Nephron (organoid): ENCODE measurements around the gene HMHB1.

Experiments
- H3K27ac Mint-ChIP-seq, 3 experiments: 2 replicates each; pipeline ENCODE4 v1.8.0; 2020; ENCODE audit warnings: mixed read lengths in 3 of 3, mild to moderate bottlenecking in 2 of 3, moderate library complexity in 1 of 3
- H3K27me3 Mint-ChIP-seq: 2 replicates; pipeline ENCODE4 v1.8.0; 2021; ENCODE audit warnings: low read depth, mild to moderate bottlenecking, moderate library complexity, mixed read lengths
- H3K36me3 Mint-ChIP-seq: 2 replicates; pipeline ENCODE4 v1.8.0; 2020; ENCODE audit warnings: low read depth, mixed read lengths
- H3K4me1 Mint-ChIP-seq: 2 replicates; pipeline ENCODE4 v1.8.0; 2020; ENCODE audit warnings: mixed read lengths
- H3K4me3 Mint-ChIP-seq, 3 experiments: 2 replicates each; pipeline ENCODE4 v1.8.0; 2020; ENCODE audit warnings: mild to moderate bottlenecking in 3 of 3, mixed read lengths in 3 of 3, moderate library complexity in 2 of 3
- H3K9me3 Mint-ChIP-seq: 2 replicates; pipeline ENCODE4 v1.8.0; 2020; ENCODE audit warnings: mixed read lengths
- CTCF ChIP-seq, 3 experiments: fragments of 200-600 bp; sonication (generic); IDR thresholded peaks; one replicate each; pipeline ENCODE4 v1.5.0; 2021; ENCODE audit warnings: antibody characterized with exemption in 3 of 3; ENCODE audit not compliant: unreplicated experiment in 3 of 3

Gene HMHB1

GRCh38 chr5:143812085-143812705, at the start of gene HMHB1:
Gene HMHB1 (plus strand): TSS chr5:143812161.
- Mint-ChIP-seq H3K4me1 (peaks cover 4% of the 10 kb centered on the region), H3K27me3 (peaks cover 4% of the 10 kb centered on the region), H3K9me3 (peaks cover 9% of the 10 kb centered on the region), H3K27ac (peak within 1 kb of the TSS in 1 of 3 experiments; percentile 68), H3K4me3 (no peak within 1 kb of the TSS), H3K36me3 (no peaks in the 10 kb centered on the region)
- TF ChIP-seq CTCF (IDR thresholded peaks at IDR 0.05; ENCODE audit: unreplicated experiment in 3 of 3) = no peak

- Mint-ChIP-seq H3K9me3 (peaks cover 5% of the 10 kb centered on the region), H3K4me3 (no peak overlapping the region), H3K27me3 (no peaks in the 10 kb centered on the region), H3K27ac (no peak overlapping the region), H3K36me3 (no peaks in the 10 kb centered on the region), H3K4me1 (peaks cover 30% of the 10 kb centered on the region)
- no peak for TF ChIP-seq CTCF (IDR thresholded peaks at IDR 0.05; ENCODE audit: unreplicated experiment in 3 of 3)
Observed at GRCh38 chr5:143762636-143763220, 49.2 kb upstream of the HMHB1 start.

- H3K4me1 Mint-ChIP-seq = peaks cover 30% of the 10 kb centered on the region
- no peaks in the 10 kb centered on the region for H3K36me3 Mint-ChIP-seq
- TF ChIP-seq CTCF (IDR thresholded peaks at IDR 0.05; ENCODE audit: unreplicated experiment in 3 of 3) = no peak
- H3K27me3 Mint-ChIP-seq = no peaks in the 10 kb centered on the region
- H3K9me3 Mint-ChIP-seq = peaks cover 5% of the 10 kb centered on the region
- H3K27ac Mint-ChIP-seq = no peak overlapping the region
- H3K4me3 Mint-ChIP-seq = no peak overlapping the region
Observed at GRCh38 chr5:143767162-143767561, 44.8 kb upstream of the HMHB1 start.

- H3K27ac Mint-ChIP-seq = no peak overlapping the region
- H3K36me3 Mint-ChIP-seq = no peaks in the 10 kb centered on the region
- H3K4me1 Mint-ChIP-seq = peaks cover 30% of the 10 kb centered on the region
- no peaks in the 10 kb centered on the region for H3K27me3 Mint-ChIP-seq
- no peak overlapping the region for H3K4me3 Mint-ChIP-seq
- TF ChIP-seq CTCF (IDR thresholded peaks at IDR 0.05; ENCODE audit: unreplicated experiment in 3 of 3) = no peak
- H3K9me3 Mint-ChIP-seq = no peaks in the 10 kb centered on the region
Observed at GRCh38 chr5:143769026-143769786, 42.8 kb upstream of the HMHB1 start.

GRCh38 chr5:143770450-143770849, 41.5 kb upstream of the HMHB1 start:
- H3K4me3 Mint-ChIP-seq = no peak overlapping the region
- H3K36me3 Mint-ChIP-seq = no peaks in the 10 kb centered on the region
- H3K9me3 Mint-ChIP-seq = no peaks in the 10 kb centered on the region
- peak overlapping the region in 2 of 3 experiments; percentile 24 to 49 for H3K27ac Mint-ChIP-seq
- peaks cover 30% of the 10 kb centered on the region for H3K4me1 Mint-ChIP-seq
- TF ChIP-seq CTCF (IDR thresholded peaks at IDR 0.05; ENCODE audit: unreplicated experiment in 3 of 3) = no peak
- H3K27me3 Mint-ChIP-seq = no peaks in the 10 kb centered on the region
